Activated CD8-positive, alpha-beta memory T cell treated with anti-CD3 and anti-CD28 coated beads, Interleukin-2, amount 50 U/mL, for 1 hour (primary cell): Measurements from ENCODE around the gene OR9G4.

Experiments
- DNase-seq: peaks from one replicate; pipeline ENCODE4 v3.0.0-alpha.2; 2020; ENCODE audit errors: extremely low read depth

OR9G4 gene

GRCh38 chr11:56748597-56748996, at the start of gene OR9G4:
Gene OR9G4 (minus strand): TSS chr11:56748697. CDS start chr11:56743766, 4,931 bp downstream.
- DNase-seq = no peak

- DNase-seq = no peak
These were observed 35.0 kb upstream of the OR9G4 start for GRCh38 chr11:56783448-56784041.

DNA sequence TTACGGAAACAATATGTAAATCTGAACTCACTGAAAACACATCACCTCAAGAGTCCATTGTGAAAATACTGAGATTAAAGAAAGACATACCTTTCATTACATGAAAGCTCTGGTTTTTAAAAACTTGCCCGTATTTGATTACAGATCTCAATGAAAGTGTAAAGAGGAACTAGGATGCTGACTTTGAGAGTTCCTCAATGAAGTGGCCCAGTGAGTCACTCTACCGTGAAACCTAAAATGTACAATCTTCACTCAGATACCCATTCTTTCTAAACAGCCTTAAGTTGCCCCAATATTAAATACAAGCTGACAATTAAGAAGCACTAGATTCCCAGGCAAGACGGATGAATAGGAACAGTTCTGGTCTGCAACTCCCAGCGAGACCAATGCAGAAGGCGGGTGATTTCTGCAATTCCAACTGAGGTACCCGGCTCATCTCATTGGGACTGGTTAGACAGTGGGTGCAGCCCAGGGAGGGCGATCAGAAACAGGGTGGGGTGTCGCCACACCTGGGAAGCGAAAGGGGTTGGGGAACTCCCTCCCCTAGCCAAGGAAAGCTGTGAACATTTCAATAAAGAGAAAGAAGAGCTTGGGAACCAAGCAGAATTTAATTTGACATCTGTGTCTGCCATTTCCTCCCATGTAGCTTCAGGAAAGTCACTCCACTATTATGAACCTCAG, 33.8 kb upstream of the OR9G4 start:
- DNase-seq = no peak

GRCh38 chr11:56776809-56777208, 28.3 kb upstream of the OR9G4 start:
- DNase-seq = no peak

- no peak for DNase-seq
These were observed 16.5 kb upstream of the OR9G4 start for GRCh38 chr11:56764976-56765375.

GRCh38 chr11:56751480-56751879, 3.0 kb upstream of the OR9G4 start:
- no peak for DNase-seq

DNA sequence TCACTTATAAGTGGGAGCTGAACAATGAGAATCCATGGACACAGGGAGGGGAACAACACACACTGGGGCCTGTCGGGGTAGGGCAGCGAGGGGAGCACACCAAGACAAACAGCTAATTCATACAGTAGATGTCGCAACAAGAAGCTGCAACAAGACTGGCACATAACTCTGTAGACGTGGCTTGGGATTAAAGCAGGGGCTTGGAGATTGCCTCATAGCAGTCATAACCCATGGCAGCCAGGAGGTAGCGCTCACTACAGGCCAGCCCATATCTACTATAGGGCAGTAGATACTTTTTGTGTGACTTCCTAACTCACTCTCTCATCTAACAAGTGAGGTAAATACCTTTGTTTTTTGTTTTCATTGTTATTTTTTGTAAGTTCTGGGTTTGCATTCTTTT, 1.7 kb upstream of the OR9G4 start:
- no peak for DNase-seq

- DNase-seq = no peak
These were observed 7.6 kb downstream of the OR9G4 start for GRCh38 chr11:56740886-56741285.

DNA sequence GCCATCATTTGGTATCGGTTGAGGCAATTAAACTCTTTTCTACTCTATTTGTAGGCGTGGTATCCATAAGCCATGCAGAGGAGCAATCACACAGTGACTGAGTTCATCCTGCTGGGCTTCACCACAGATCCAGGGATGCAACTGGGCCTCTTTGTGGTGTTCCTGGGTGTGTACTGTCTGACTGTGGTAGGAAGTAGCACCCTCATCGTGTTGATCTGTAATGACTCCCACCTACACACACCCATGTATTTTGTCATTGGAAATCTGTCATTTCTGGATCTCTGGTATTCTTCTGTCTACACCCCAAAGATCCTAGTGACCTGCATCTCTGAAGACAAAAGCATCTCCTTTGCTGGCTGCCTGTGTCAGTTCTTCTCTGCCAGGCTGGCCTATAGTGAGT, 8.4 kb downstream of the OR9G4 start:
- no peak for DNase-seq

- no peak for DNase-seq
These were observed 28.0 kb downstream of the OR9G4 start for GRCh38 chr11:56720513-56720912.

- no peak for DNase-seq
These were observed 32.1 kb downstream of the OR9G4 start for GRCh38 chr11:56716379-56716854.

DNA sequence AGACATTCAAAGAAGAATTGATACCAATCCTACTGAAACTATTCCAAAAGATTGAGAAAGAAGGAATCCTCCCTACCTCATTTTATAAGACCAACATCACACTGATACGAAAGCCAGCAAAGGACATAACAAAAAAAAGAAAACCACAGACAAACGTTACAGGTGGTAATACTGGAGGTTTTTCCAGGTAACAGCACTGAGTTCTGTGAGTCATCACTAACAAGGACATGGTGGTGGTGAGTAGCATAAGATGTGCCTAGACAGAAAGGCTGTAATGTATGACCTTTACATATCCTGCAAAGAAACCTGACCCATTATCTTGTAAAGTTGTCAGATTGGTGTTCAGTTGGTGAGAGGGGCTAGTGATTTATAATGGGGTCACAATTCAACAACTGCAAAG, 34.3 kb downstream of the OR9G4 start:
- DNase-seq = no peak

DNA sequence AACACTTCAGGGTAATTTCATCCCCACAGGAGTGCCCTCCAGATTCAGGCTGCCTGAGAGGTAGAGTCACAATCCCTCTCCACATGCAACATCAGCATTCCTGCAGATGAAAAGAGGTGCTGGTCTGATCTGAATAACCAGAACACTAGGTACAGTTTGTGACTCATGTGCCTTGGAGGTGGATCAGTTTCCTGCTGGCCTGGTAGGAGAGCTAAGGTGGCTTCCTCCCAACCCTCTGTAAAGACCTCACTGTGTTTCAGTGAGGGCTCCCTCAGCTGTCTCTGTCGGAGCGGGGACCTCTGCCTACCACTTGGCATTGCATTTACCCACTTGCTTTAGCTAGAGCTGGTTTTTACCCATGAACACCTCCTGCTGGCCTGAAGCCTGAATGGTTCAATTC, 42.0 kb downstream of the OR9G4 start:
- DNase-seq = no peak

- DNase-seq = no peak
These were observed 42.6 kb downstream of the OR9G4 start for GRCh38 chr11:56705784-56706396.

GRCh38 chr11:56700914-56701485, 47.5 kb downstream of the OR9G4 start:
- DNase-seq = no peak

GRCh38 chr11:56700242-56700913, 48.1 kb downstream of the OR9G4 start:
- no peak for DNase-seq

- no peak for DNase-seq
These were observed 49.7 kb downstream of the OR9G4 start, which contains the start of gene OR9G1 for GRCh38 chr11:56698795-56699194. Gene OR9G1 (plus strand): TSS chr11:56699095. CDS start chr11:56700388, 1,293 bp downstream.

DNA sequence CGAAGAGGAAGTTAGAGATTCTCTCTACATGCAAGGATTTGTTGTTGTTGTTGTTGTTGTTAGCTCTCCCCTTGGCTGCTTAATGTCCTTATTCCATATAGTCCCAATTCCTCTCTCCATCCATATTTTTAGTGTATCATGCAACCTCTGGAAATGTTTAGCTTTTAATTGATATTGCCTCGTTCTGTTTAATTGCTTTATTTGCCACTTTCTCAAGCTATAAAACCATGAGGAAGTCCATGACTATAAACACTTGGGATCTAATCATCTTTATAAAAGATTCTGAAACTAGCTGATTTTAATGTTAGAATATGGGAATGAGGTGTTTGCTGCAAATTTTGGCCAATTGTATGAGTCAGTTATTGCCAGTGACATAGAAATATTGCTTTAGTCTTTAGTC, 55.1 kb downstream of the OR9G4 start:
- no peak for DNase-seq
